ENCODE results near the gene ACOT11. TPM values are rescaled to one million over a fixed set of nuclear protein-coding genes. Genes with fewer than 3 reads are reported as not detected.

ACOT11 gene
- total and polyA plus RNA-seq, 8 donors = 5.5 to 87.0 (median 19.6) TPM

GRCh38 chr1:54559771-54560231, 11.8 kb downstream of the ACOT11 start:
- 78 to 93% (median 82%) methylated on average over 3 of the region's 3 CpGs for whole genome bisulfite sequencing, 5 donors
- no peak for DNase-seq
- Histone ChIP-seq H3K27me3 (no peaks in the 10 kb centered on the region), H3K27ac (no peak overlapping the region), H3K4me3 (no peak overlapping the region), H3K9me3 (peaks cover 0 to 8% (median 3%) of the 10 kb centered on the region in 4 donors), H3K4me1 (peaks cover 5 to 24% (median 16%) of the 10 kb centered on the region in 4 donors), H3K36me3 (no peaks in the 10 kb centered on the region)
- intact Hi-C loops (cut with DNase I; ENCODE audit: low total_unique reads) = no loop called here
- TF ChIP-seq, protein P1, sequence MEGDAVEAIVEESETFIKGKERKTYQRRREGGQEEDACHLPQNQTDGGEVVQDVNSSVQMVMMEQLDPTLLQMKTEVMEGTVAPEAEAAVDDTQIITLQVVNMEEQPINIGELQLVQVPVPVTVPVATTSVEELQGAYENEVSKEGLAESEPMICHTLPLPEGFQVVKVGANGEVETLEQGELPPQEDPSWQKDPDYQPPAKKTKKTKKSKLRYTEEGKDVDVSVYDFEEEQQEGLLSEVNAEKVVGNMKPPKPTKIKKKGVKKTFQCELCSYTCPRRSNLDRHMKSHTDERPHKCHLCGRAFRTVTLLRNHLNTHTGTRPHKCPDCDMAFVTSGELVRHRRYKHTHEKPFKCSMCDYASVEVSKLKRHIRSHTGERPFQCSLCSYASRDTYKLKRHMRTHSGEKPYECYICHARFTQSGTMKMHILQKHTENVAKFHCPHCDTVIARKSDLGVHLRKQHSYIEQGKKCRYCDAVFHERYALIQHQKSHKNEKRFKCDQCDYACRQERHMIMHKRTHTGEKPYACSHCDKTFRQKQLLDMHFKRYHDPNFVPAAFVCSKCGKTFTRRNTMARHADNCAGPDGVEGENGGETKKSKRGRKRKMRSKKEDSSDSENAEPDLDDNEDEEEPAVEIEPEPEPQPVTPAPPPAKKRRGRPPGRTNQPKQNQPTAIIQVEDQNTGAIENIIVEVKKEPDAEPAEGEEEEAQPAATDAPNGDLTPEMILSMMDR (IDR thresholded peaks at IDR 0.05) = no peak
- no peak for TF ChIP-seq EP300 (IDR thresholded peaks at IDR 0.05)

- DNase-seq = peak; percentile 93 to 94
- Histone ChIP-seq H3K9me3 (no peaks in the 10 kb centered on the region), H3K36me3 (no peaks in the 10 kb centered on the region), H3K27me3 (no peaks in the 10 kb centered on the region), H3K4me1 (peaks cover 0 to 23% (median 11%) of the 10 kb centered on the region in 4 donors), H3K27ac (peak overlapping the region; percentile 65 to 77 (median 75)), H3K4me3 (peak overlapping the region; percentile 12 to 43 (median 16))
- 30 to 44% (median 37%) methylated on average over 14 to 17 of the region's 17 CpGs for WGBS, 5 donors
- TF ChIP-seq POLR2AphosphoS5 (IDR thresholded peaks at IDR 0.05) (peak in 2 of 3 donors; percentile 65 to 75), EP300 (IDR thresholded peaks at IDR 0.05) (no peak), POLR2A (IDR thresholded peaks at IDR 0.05) (no peak)
- TF ChIP-seq, protein P1 (IDR thresholded peaks at IDR 0.05) = no peak
- intact Hi-C loops (cut with DNase I; ENCODE audit: low total_unique reads) = no loop called here
Observed at GRCh38 chr1:54564312-54565112, 16.5 kb downstream of the ACOT11 start.

DNA sequence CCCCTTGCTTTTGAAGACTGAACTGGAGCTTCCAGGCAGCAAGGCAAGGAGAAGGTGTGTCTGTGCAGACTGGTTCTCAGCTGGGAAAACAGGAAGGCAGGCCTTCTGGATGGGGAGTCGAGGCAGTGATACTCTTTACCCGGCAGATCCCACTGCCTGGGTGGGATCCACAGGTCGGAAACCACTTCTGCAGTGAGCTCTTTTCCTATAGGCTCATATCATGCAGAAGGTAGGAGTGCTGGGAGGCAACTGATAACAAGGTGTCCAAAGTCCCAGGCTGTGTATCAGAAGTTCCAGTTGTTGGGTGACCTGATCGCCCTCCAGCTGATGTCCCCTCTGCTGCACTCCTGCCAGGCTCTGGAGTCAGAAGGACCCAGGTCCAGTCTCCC, 17.1 kb downstream of the ACOT11 start:
- Histone ChIP-seq H3K4me1 (peaks cover 0 to 23% (median 9%) of the 10 kb centered on the region in 4 donors), H3K36me3 (no peaks in the 10 kb centered on the region), H3K9me3 (no peaks in the 10 kb centered on the region), H3K27me3 (no peaks in the 10 kb centered on the region), H3K27ac (peak overlapping the region; percentile 65 to 77 (median 75)), H3K4me3 (peak overlapping the region in 2 of 4 donors; percentile 13 to 43)
- 40 to 67% (median 62%) methylated on average over 4 of the region's 4 CpGs for WGBS, 5 donors
- intact Hi-C loops (cut with DNase I; ENCODE audit: low total_unique reads) = no loop called here
- DNase-seq = peak in 1 of 2 donors; percentile 44
- TF ChIP-seq EP300 (IDR thresholded peaks at IDR 0.05) (no peak), POLR2A (IDR thresholded peaks at IDR 0.05) (no peak), POLR2AphosphoS5 (IDR thresholded peaks at IDR 0.05) (no peak)
- TF ChIP-seq, protein P1 (IDR thresholded peaks at IDR 0.05) = no peak

GRCh38 chr1:54566438-54567141, 18.6 kb downstream of the ACOT11 start:
- H3K27me3 ChIP-seq = no peaks in the 10 kb centered on the region
- no peak for DNase-seq
- no peak overlapping the region for H3K27ac ChIP-seq
- H3K9me3 ChIP-seq = no peaks in the 10 kb centered on the region
- WGBS, 5 donors = 84 to 91% (median 89%) methylated on average over 5 of the region's 5 CpGs
- TF ChIP-seq POLR2A (IDR thresholded peaks at IDR 0.05) (no peak), POLR2AphosphoS5 (IDR thresholded peaks at IDR 0.05) (no peak)
- H3K4me3 ChIP-seq = no peak overlapping the region
- H3K4me1 ChIP-seq = peaks cover 7 to 27% (median 16%) of the 10 kb centered on the region in 4 donors
- intact Hi-C loops (cut with DNase I; ENCODE audit: low total_unique reads) = no loop called here
- H3K36me3 ChIP-seq = no peaks in the 10 kb centered on the region
